Heart left ventricle (tissue), 16 donors: ENCODE data around the gene P2RY11. TPM values are rescaled to one million over a fixed set of nuclear protein-coding genes. Genes with fewer than 3 reads are reported as not detected.

Experiments used
- ATAC-seq, 4 donors: fragments of 200-7000 bp; cut with Tn5 transposase; one replicate each; pipeline ENCODE4 v1.9.1; 2020 to 2022; ENCODE audit warnings: moderate library complexity in 4 of 4, mild to moderate bottlenecking in 3 of 4, moderate number of reproducible peaks in 1 of 4
- DNase-seq, 5 donors: peaks; one replicate each; pipeline ENCODE4 v3.0.0-alpha.2; 2020
- H3K27ac ChIP-seq, 12 donors: fragments of 200-600 bp; sonication (generic) in 4 of 12; one replicate each; pipeline versions ENCODE4 v1.5.0 to v1.8.0; 2016 to 2022; ENCODE audit warnings: mild to moderate bottlenecking in 2 of 12
- H3K27me3 ChIP-seq, 9 donors: fragments of 200-600 bp; sonication (generic) in 2 of 9; one replicate each; pipeline versions ENCODE4 v1.5.1 to v1.8.0; 2016 to 2022; ENCODE audit warnings: mild to moderate bottlenecking in 3 of 9
- H3K36me3 ChIP-seq, 9 donors: fragments of 200-600 bp; sonication (generic) in 2 of 9; one replicate each; pipeline versions ENCODE4 v1.5.0 to v1.8.0; 2018 to 2022; ENCODE audit warnings: mild to moderate bottlenecking in 2 of 9
- H3K4me1 ChIP-seq, 12 donors: fragments of 200-600 bp; sonication (generic) in 4 of 12; one replicate each; pipeline versions ENCODE4 v1.5.0 to v1.8.0; 2016 to 2022; ENCODE audit warnings: mild to moderate bottlenecking in 3 of 12
- H3K4me3 ChIP-seq, 12 donors: fragments of 200-600 bp; sonication (generic) in 4 of 12; one replicate each; pipeline versions ENCODE4 v1.5.0 to v1.8.0; 2017 to 2022; ENCODE audit warnings: mild to moderate bottlenecking in 9 of 12, moderate library complexity in 4 of 12
- H3K9me3 ChIP-seq, 12 donors: fragments of 200-600 bp; sonication (generic) in 4 of 12; one replicate each; pipeline versions ENCODE4 v1.5.0 to v1.8.0; 2016 to 2022; ENCODE audit warnings: mild to moderate bottlenecking in 1 of 12
- POLR2A ChIP-seq, 2 donors: fragments of 450-650 bp; IDR thresholded peaks; one replicate each; pipeline ENCODE4 v1.6.1; 2017; ENCODE audit warnings: antibody characterized with exemption in 2 of 2, mild to moderate bottlenecking in 2 of 2, moderate library complexity in 2 of 2
- WGBS, 4 donors: extraction: QIAGEN DNeasy Blood & Tissue Kit in 2 of 4; methylation state at CpG; one replicate each; pipeline versions ENCODE4 v1.1.5 to v1.1.7; 2013 to 2018; 5-methylcytosine and 5-hydroxymethylcytosine counted together
- intact Hi-C, 10 donors: fragments of 100-400 bp; cut with DNase I; formaldehyde crosslinking; loops; one replicate each; pipeline versions ENCODE4 v1.11.1 to v1.14.2; 2022
- polyA plus RNA-seq, 2 donors: library from polyadenylated mRNA; stranded (reverse); fragments of 200-250 nt; gene quantifications; one replicate each; pipeline ENCODE4 v1.2.3, GENCODE V29; 2013
- total RNA-seq, 9 donors: library from RNA; depleted of rRNA in 2 of 9; stranded (reverse); fragments of >200 nt in 2 of 9; fragmentation: NEBNext Ultra II Directional in 3 of 9; extraction: Animal tissue kit (Norgen Biotek cat#: 25700) in 3 of 9; gene quantifications; one replicate each; pipeline versions ENCODE4 v1.1.0 to v1.2.4, GENCODE V29; 2016 to 2023
- TF ChIP-seq, protein P1 (sequence below), 12 donors: fragments of 200-600 bp; sonication (generic) in 4 of 12; IDR thresholded peaks; one replicate each; pipeline versions ENCODE4 v1.5.0 to v1.8.0; 2018 to 2022; ENCODE audit warnings: antibody characterized with exemption in 12 of 12, mild to moderate bottlenecking in 5 of 12
- donor health status: ischemic (EF 13 %, LVEDD 7.1; RV severe dilation, severe dysfunction).
- donor health status: healthy with polysubstance abuse.
- donor health status: DM: no; HTN: yes; CAD: no.
- donor health status: DM: no; HTN: no; CAD: no.
- donor health status: ischemic (EF 25% LVEDD 6.9; RV normal size, moderate dysfunction).
- donor health status: ischemic (EF 25% LVEDD 5.7; RV mildly dilated, moderate dysfunction).
- donor health status: healthy.
- donor health status: DM: yes; HTN: yes; CAD: no.
- donor health status: ischemic (EF 35%, LVEDD 5.7; RV mildly dilated, moderate dysfunction).
- donor health status: nonischemic (EF 11% LVEDD 7.7; RV severe dilation, severe dysfunction).
- donor health status: DM: yes; HTN: yes; CAD: no.
- donor health status: PGD.
- donor health status: ischemic (EF 29% LVEDD 5.4; RV normal size, mild dysfunction).
- donor health status: nonischemic (EF 23%, LVEDD 6.1; RV moderate dilation, normal function).

Gene P2RY11
- total and polyA plus RNA-seq, 11 donors, result 3.1 to 11.7 (median 5.2) TPM

DNA sequence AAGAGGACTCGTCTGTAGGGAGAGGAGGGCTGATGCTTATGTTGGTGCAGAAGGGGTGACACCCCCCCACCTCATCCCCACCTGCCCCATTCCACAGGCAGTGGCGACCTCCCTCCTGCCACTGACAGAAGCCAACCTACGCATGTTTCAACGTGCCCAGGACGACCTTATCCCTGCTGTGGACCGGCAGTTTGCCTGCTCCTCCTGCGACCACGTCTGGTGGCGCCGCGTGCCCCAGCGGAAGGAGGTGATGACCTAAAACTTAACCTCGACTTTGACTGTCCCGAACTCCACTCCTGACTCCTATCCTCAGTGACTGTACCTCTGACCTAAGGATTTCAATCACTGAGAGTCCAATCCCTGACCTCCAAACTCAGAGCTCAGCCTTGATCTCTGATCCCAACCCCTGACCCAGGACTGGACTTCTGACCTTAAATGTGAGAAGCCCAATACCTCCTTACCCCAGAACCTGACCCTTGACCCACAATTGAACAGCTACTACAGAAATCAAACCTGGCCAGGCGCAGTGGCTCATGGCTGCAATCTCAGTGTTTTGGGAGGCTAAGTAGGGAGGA lies 21.6 kb upstream of the P2RY11 start:
- 80 to 91% (median 87%) methylated on average over 15 of the region's 15 CpGs for WGBS, 4 donors
- peaks cover 0 to 16% (median 3%) of the 10 kb centered on the region in 12 donors for H3K4me1 ChIP-seq
- DNase-seq, result no peak
- H3K36me3 ChIP-seq, result peaks cover 0 to 48% (median 19%) of the 10 kb centered on the region in 9 donors
- no peak overlapping the region for H3K27ac ChIP-seq
- H3K27me3 ChIP-seq, result no peaks in the 10 kb centered on the region
- no peak for ATAC-seq
- intact Hi-C loops, result no loop called here
- H3K9me3 ChIP-seq, result peaks cover 0 to 10% (median 0%) of the 10 kb centered on the region in 12 donors
- H3K4me3 ChIP-seq, result no peak overlapping the region
- TF ChIP-seq POLR2A (IDR thresholded peaks at IDR 0.05), result no peak
- TF ChIP-seq, protein P1, sequence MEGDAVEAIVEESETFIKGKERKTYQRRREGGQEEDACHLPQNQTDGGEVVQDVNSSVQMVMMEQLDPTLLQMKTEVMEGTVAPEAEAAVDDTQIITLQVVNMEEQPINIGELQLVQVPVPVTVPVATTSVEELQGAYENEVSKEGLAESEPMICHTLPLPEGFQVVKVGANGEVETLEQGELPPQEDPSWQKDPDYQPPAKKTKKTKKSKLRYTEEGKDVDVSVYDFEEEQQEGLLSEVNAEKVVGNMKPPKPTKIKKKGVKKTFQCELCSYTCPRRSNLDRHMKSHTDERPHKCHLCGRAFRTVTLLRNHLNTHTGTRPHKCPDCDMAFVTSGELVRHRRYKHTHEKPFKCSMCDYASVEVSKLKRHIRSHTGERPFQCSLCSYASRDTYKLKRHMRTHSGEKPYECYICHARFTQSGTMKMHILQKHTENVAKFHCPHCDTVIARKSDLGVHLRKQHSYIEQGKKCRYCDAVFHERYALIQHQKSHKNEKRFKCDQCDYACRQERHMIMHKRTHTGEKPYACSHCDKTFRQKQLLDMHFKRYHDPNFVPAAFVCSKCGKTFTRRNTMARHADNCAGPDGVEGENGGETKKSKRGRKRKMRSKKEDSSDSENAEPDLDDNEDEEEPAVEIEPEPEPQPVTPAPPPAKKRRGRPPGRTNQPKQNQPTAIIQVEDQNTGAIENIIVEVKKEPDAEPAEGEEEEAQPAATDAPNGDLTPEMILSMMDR (IDR thresholded peaks at IDR 0.05), result no peak

DNA sequence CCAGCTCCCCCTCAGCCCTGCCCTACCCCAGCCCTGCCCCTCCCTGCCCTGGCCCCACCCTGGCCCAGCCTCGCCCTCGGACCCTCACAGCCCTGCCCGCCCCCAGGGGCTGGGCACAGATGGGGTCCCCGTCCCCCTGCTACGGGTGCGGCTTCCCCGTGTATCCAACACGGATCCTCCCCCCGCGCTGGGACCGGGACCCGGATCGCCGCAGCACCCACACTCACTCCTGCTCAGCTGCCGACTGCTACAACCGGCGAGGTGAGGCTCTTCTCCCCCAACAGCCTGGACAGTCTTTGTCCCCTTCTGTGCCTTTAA lies 20.2 kb upstream of the P2RY11 start:
- WGBS, 4 donors, result 93 to 96% (median 95%) methylated on average over 13 to 17 of the region's 17 CpGs
- H3K27ac ChIP-seq, result no peak overlapping the region

DNA sequence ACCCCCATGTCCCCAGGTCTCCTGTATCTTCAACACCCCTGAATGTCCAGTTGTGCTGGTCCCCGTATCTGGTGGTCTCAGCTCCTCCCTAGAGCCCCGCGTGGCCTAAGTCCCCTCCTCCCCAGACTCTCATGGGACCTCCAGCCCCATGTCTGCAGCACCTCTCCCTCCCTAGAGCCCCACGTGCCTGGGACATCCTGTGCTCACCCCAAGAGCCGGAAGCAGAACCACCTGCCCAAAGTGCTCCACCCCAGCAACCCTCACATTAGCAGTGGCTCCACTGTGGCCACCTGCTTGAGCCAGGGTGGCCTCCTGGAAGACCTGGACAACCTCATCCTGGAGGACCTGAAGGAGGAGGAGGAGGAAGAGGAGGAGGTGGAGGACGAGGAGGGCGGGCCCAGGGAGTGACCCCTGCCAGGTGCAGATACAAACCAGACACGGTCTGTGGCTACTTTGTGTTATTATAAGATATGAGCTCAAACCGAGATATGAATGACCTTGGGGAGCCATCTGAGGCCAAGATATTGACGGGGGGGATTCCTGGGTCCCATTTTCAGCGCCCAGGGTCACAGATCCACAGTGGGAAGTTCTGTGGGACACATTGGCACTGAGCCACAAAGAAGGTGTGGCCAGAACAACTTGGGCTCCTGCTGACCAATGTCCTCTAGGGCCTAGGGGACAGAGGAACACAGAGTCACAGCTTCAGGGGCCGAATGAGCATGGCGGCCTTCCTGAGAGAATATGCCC lies 19.4 kb upstream of the P2RY11 start:
- Histone ChIP-seq H3K36me3 (peaks cover 0 to 48% (median 19%) of the 10 kb centered on the region in 9 donors), H3K4me1 (peaks cover 0 to 23% (median 10%) of the 10 kb centered on the region in 12 donors), H3K9me3 (peaks cover 0 to 10% (median 0%) of the 10 kb centered on the region in 12 donors), H3K4me3 (no peak overlapping the region), H3K27me3 (no peaks in the 10 kb centered on the region), H3K27ac (no peak overlapping the region)
- intact Hi-C loops, result no loop called here
- WGBS, 4 donors, result 66 to 85% (median 69%) methylated on average over 13 of the region's 13 CpGs
- TF ChIP-seq, protein P1 (IDR thresholded peaks at IDR 0.05), result no peak
- no peak for TF ChIP-seq POLR2A (IDR thresholded peaks at IDR 0.05)
- ATAC-seq (no peak), DNase-seq (no peak)

More for the DNA sequence above, 20.2 kb upstream of the P2RY11 start:
- no peak for ATAC-seq
- H3K27me3 ChIP-seq, result no peaks in the 10 kb centered on the region
- intact Hi-C loops, result no loop called here
- H3K4me3 ChIP-seq, result no peak overlapping the region
- TF ChIP-seq, protein P1 (IDR thresholded peaks at IDR 0.05), result no peak
- TF ChIP-seq POLR2A (IDR thresholded peaks at IDR 0.05), result no peak
- peaks cover 0 to 48% (median 19%) of the 10 kb centered on the region in 9 donors for H3K36me3 ChIP-seq
- H3K4me1 ChIP-seq, result peaks cover 0 to 19% (median 8%) of the 10 kb centered on the region in 12 donors
- peaks cover 0 to 10% (median 0%) of the 10 kb centered on the region in 12 donors for H3K9me3 ChIP-seq
- DNase-seq, result peak in 1 of 5 donors; percentile 63

DNA sequence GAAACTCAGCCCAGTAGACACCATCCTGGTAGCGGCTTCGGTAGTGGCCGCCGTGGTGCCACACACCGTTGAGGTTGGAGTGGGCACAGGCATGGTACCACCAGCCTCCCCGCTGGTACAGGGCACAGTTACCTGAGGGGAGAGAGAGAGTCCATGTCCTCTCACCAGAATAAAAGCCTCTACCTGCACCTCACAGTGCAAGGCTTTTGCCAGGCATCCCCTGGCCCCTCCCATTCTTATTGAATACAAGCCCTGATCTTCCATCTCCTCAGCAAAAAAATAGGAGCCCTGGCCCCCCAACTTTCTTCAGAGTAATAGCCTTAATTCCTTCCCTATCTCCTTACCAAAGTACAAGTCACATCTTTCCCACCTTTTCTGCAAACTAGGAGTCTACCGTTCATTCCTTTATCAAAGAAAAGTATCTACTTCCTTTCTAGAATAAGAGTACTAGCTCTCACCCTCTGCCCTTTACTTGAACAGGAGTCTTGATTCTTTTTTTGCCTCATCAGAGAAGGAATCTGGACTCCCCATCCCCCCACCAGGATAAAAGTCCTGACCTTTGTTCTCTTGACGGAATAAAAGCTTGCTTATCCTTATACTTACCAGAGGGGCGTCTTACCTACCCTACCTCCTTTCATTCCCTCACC lies 18.7 kb upstream of the P2RY11 start:
- 88 to 94% (median 90%) methylated on average over 3 to 9 of the region's 9 CpGs for WGBS, 4 donors
- H3K36me3 ChIP-seq, result peaks cover 0 to 48% (median 19%) of the 10 kb centered on the region in 9 donors
- TF ChIP-seq, protein P1 (IDR thresholded peaks at IDR 0.05), result no peak
- TF ChIP-seq POLR2A (IDR thresholded peaks at IDR 0.05), result no peak

More for the DNA sequence above, 18.7 kb upstream of the P2RY11 start:
- no peaks in the 10 kb centered on the region for H3K27me3 ChIP-seq
- H3K4me1 ChIP-seq, result peaks cover 0 to 17% (median 9%) of the 10 kb centered on the region in 12 donors
- intact Hi-C loops, result no loop called here
- no peak overlapping the region for H3K27ac ChIP-seq
- no peak for ATAC-seq
- no peak overlapping the region for H3K4me3 ChIP-seq
- H3K9me3 ChIP-seq, result peaks cover 0 to 10% (median 0%) of the 10 kb centered on the region in 12 donors
- DNase-seq, result no peak
